ENCODE results near the gene COL4A3.

COL4A3 gene

GRCh38 chr2:227163998-227164762, at the start of gene COL4A3, which contains the start of gene COL4A4:
Gene COL4A3, plus strand, starts transcription at chr2:227164624. Its CDS starts 103 bp downstream, at chr2:227164727.
Gene COL4A4, minus strand, starts transcription at chr2:227164205. Its CDS starts 16,722 bp downstream, at chr2:227147483.
- peak; percentile 4 for DNase-seq

- DNase-seq: no peak
Observed at GRCh38 chr2:227115761-227116160, 48.7 kb upstream of the COL4A3 start.

GRCh38 chr2:227117027-227117426, 47.4 kb upstream of the COL4A3 start:
- DNase-seq: no peak

GRCh38 chr2:227117852-227118251, 46.6 kb upstream of the COL4A3 start:
- no peak for DNase-seq

GRCh38 chr2:227118353-227118752, 46.1 kb upstream of the COL4A3 start:
- DNase-seq: no peak

- no peak for DNase-seq
Observed at GRCh38 chr2:227123697-227124096, 40.7 kb upstream of the COL4A3 start.

- DNase-seq: no peak
Observed at GRCh38 chr2:227124811-227125210, 39.6 kb upstream of the COL4A3 start.

GRCh38 chr2:227125506-227125905, 38.9 kb upstream of the COL4A3 start:
- DNase-seq: no peak

GRCh38 chr2:227127201-227127600, 37.2 kb upstream of the COL4A3 start:
- DNase-seq: peak; percentile 28

GRCh38 chr2:227130636-227131035, 33.8 kb upstream of the COL4A3 start:
- no peak for DNase-seq

- DNase-seq: no peak
Observed at GRCh38 chr2:227132986-227133385, 31.4 kb upstream of the COL4A3 start.

- DNase-seq: no peak
Observed at GRCh38 chr2:227134591-227134990, 29.8 kb upstream of the COL4A3 start.

GRCh38 chr2:227141301-227141700, 23.1 kb upstream of the COL4A3 start:
- DNase-seq: no peak

GRCh38 chr2:227143895-227144294, 20.5 kb upstream of the COL4A3 start:
- DNase-seq: no peak

- DNase-seq: no peak
Observed at GRCh38 chr2:227146456-227146855, 18.0 kb upstream of the COL4A3 start.

GRCh38 chr2:227147023-227147422, 17.4 kb upstream of the COL4A3 start:
- DNase-seq: no peak

- no peak for DNase-seq
Observed at GRCh38 chr2:227148106-227148505, 16.3 kb upstream of the COL4A3 start.

GRCh38 chr2:227150222-227150936, 14.0 kb upstream of the COL4A3 start:
- DNase-seq: no peak

- DNase-seq: no peak
Observed at GRCh38 chr2:227152093-227152766, 12.2 kb upstream of the COL4A3 start.

- no peak for DNase-seq
Observed at GRCh38 chr2:227153307-227153706, 11.1 kb upstream of the COL4A3 start.

- DNase-seq: no peak
Observed at GRCh38 chr2:227153758-227154486, 10.5 kb upstream of the COL4A3 start.

GRCh38 chr2:227154986-227155774, 9.2 kb upstream of the COL4A3 start:
- DNase-seq: no peak
